AG09319 (cell line): ENCODE data around the gene UBE3D.
"Not testable (repeated sequence)": the region's sequence is repeated elsewhere in the genome, so short reads cannot be mapped to it uniquely, and the experiment has no call there.

Source experiments
- DNase-seq: peaks from one replicate; pipeline ENCODE4 v3.0.0-alpha.2; 2010; ENCODE audit warnings: low read depth; ENCODE audit errors: extremely low read depth
- TF ChIP-seq, protein P1 (sequence below): IDR thresholded peaks from 2 replicates; pipeline ENCODE4 v1.5.1; 2011; ENCODE audit warnings: low read depth, mild to moderate bottlenecking, inconsistent platforms, low read length, moderate library complexity

The UBE3D gene

DNA sequence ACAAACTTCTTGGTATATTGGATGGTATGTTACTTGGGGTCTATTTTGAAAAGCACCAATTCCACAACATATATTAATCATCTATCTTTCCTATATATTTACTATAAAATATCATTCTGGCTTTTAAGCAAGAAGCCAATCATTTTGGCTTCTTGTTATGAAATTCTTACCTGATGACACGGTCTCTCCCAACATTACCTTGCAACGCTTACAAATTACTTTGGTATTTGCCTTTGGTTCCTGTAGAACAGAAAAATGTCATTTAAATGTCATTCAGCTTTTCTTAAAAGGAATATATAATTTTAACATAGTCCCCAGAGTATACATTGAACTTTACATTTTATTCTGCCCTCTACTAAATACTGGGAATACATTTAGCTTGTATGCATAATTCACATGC, 27.4 kb downstream of the UBE3D start:
- DNase-seq, result no peak
- TF ChIP-seq, protein P1, sequence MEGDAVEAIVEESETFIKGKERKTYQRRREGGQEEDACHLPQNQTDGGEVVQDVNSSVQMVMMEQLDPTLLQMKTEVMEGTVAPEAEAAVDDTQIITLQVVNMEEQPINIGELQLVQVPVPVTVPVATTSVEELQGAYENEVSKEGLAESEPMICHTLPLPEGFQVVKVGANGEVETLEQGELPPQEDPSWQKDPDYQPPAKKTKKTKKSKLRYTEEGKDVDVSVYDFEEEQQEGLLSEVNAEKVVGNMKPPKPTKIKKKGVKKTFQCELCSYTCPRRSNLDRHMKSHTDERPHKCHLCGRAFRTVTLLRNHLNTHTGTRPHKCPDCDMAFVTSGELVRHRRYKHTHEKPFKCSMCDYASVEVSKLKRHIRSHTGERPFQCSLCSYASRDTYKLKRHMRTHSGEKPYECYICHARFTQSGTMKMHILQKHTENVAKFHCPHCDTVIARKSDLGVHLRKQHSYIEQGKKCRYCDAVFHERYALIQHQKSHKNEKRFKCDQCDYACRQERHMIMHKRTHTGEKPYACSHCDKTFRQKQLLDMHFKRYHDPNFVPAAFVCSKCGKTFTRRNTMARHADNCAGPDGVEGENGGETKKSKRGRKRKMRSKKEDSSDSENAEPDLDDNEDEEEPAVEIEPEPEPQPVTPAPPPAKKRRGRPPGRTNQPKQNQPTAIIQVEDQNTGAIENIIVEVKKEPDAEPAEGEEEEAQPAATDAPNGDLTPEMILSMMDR, result no peak

DNA sequence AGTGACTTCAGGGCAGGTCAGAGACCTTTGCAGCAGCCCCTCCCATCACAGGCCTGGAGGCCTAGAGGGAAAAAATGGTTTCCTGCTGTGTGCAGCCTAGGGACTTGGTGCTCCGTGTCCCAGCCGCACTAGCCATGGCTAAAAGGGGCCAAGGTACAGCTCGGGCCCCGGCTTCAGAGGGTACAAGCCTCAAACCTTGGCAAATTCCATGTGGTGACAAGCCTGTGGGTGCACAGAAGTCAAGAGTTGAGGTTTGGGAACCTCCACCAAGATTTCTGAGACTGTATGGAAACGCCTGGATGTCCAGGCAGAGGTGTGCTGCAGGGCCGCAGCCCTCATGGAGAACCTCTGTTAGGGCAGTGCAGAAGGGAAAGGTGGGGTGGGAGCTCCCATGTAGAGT, 34.0 kb downstream of the UBE3D start:
- TF ChIP-seq, protein P1, result no peak
- no peak for DNase-seq

DNA sequence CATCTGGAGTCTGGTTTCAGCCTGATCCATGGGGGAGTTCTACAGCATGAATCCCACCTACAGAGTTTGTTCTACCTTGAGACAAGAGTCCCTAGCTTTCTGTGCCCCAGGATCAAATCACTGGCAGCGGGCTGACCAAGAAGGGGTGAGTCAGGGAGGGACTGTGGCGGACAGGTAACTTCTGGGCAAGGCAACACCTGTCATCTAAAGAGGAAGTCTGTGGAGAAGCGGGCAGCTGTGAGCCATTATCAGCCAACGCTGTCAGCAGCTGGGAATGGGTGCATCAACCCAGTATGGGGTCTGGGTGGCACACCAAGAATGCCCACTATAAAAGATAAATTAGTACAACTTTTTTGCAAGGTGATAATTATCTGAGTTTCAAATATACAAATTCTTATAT, 45.9 kb downstream of the UBE3D start:
- DNase-seq, result no peak
- TF ChIP-seq, protein P1, result no peak

DNA sequence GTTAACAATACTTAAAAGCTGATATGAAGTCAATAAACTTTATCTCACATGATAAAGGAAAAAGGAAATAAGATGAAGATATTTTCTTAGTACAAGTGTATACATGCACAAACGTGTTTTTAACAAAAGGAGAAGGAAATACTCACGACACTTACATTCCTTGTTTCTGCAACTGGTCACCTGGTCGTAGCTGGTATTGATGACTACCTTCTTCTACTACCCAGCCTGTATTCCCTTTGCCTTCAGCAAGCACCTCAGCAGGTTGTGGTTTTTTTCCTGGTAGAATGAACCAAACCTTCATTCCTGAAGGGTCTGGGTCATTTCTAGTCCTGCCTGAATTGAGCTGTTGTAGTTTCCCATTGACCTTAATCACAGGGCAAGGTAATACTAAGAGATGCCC, 54.5 kb downstream of the UBE3D start:
- DNase-seq, result not testable (repeated sequence)

DNA sequence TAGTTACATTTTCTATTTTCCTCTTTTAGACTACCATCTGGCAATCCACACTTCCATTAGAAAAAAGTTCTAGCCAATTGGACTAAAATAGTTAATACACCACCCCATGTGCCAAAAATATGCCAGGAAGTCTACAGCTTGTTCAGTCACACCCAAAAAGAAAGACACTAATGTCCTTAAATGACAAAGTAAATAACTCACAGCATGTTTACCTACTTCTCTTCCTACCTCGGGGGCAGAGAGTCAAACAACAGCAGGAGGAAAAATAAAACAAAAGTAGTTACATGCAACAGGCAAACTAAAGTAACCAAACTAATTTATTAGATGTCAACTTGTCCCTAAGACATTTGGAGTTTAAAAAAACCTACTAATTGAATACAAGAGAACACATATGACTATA, 57.0 kb downstream of the UBE3D start:
- DNase-seq, result no peak
- TF ChIP-seq, protein P1, result no peak

DNA sequence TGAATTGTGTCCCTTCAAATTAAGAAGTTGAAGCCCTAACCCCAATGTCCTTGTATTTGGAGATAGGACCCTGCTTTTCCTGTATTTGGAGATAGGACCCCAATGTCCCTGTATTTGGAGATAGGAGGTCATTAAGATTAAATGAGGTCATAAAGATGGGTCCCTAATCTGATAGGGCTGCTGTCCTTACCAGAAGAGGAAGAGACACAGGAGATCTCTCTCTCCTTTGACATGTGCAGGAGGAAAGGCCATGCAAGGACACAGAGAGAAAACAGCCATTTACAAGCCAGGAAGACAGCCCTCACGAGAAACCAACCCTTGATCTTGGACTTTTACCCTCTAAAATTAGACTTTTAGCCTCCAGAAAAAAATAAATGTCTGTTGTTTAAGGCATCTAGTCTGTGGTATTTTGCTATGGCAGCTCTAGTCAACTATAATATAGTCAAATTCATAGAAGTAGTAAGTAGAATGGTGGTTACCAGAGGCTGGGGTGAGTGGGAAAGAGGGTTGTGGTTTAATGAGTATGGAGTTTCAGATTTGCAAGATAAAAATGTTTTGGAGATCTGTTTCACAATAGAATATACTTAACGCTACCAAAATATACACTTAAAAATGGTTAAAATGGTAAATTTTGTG, 59.3 kb downstream of the UBE3D start:
- TF ChIP-seq, protein P1, result no peak
- DNase-seq, result no peak

DNA sequence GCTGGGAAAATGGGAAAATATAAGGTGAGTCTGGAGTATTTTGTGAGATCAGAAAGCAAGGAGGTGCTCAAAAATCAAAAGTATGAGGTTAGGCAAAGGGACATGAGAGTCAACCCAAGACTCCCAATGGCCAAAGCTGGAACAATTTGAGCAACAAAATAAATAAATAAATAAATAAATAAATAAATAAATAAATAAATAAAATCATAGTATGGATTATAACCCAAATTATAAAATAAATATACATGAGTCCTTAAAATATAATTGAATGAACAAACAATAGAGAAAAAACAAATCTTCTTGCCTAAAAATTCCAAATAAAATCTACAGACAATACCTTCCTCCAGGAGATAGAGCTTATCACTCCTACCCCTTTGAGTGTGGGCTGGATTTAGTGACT, 69.5 kb downstream of the UBE3D start:
- no peak for DNase-seq
- TF ChIP-seq, protein P1, result no peak

DNA sequence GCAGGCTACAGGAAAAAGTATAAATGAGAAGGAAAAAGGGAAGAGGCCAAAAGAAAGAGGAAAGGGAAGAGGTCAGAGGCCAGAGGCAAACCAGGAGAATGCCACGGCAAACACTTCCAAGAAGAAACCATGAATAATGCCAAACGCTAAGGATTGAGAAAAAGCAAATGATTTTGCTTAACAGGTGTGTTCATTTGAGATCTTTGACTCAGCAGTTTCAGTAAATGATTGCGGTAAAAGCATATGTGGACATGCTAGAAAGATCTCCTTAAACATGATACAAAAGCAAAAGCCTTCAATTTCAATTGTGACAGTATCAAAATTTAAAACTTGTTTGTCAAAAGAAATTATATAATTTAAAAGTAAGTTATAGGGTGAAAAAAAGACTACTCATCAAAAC, 70.6 kb downstream of the UBE3D start:
- DNase-seq, result no peak
- TF ChIP-seq, protein P1, result no peak
